Tibial nerve (tissue), 4 donors: ENCODE results near the gene CCDC40.

Experiments used
- CTCF ChIP-seq, 5 experiments: fragments of 200-600 bp in 3 of 5; fragments of 450-650 bp in 2 of 5; sonication (generic) in 3 of 5; IDR thresholded peaks; one replicate each; pipeline ENCODE4 v1.5.1; 2016 to 2019; ENCODE audit warnings: antibody characterized with exemption in 5 of 5, mild to moderate bottlenecking in 3 of 5, moderate library complexity in 2 of 5
- EP300 ChIP-seq, 2 donors: sonication (generic); formaldehyde crosslinking; IDR thresholded peaks; one replicate each; pipeline ENCODE4 v1.6.1; 2017; ENCODE audit warnings: antibody characterized with exemption in 2 of 2, mild to moderate bottlenecking in 1 of 2
- POLR2A ChIP-seq, 2 donors: fragments of 450-650 bp; IDR thresholded peaks; one replicate each; pipeline ENCODE4 v1.6.1; 2017; ENCODE audit warnings: antibody characterized with exemption in 2 of 2, mild to moderate bottlenecking in 2 of 2, moderate library complexity in 2 of 2

GRCh38 chr17:80095844-80096475 is 59.5 kb downstream of the CCDC40 start:
- no peak for TF ChIP-seq CTCF (IDR thresholded peaks at IDR 0.05)
- no peak for TF ChIP-seq POLR2A (IDR thresholded peaks at IDR 0.05)
- no peak for TF ChIP-seq EP300 (IDR thresholded peaks at IDR 0.05)
